GM12878 (cell line): Measurements from ENCODE around the gene MRRF. TPM values are rescaled to one million over a fixed set of nuclear protein-coding genes. Genes with fewer than 3 reads are reported as not detected.

Experiments used
- ATAC-seq: fragments of 200-7000 bp; cut with Tn5 transposase; 3 replicates; pipeline ENCODE4 v1.9.1; 2020; ENCODE audit warnings: mild to moderate bottlenecking, moderate library complexity
- BruUV-seq: library from RNA; stranded (reverse); fragments of 400-500 nt; replicated peaks from 2 replicates; lab custom pipeline; 2021; lab: Mats Ljungman, UMichigan
- CTCF ChIA-PET: fragments of 300-600 bp; sonication (Branson Sonifier 250); formaldehyde crosslinking; extraction: SDS; loops from one replicate; lab custom pipeline; 2021; ENCODE audit warnings: inconsistent platforms; lab: Yijun Ruan, JAX
- POLR2A ChIA-PET: fragments of 350-600 bp; formaldehyde crosslinking; extraction: SDS; loops from one replicate; lab custom pipeline; 2021; ENCODE audit warnings: inconsistent platforms; lab: Charles Lee
- RAD21 ChIA-PET: fragments of 300-600 bp; sonication (Branson Sonifier 250); formaldehyde crosslinking; loops from one replicate; lab custom pipeline; 2023; ENCODE audit warnings: antibody characterized with exemption; ENCODE audit not compliant: unreplicated experiment; lab: Charles Lee
- SMC1A ChIA-PET: fragments of 300-600 bp; sonication (Branson Sonifier 250); formaldehyde crosslinking; loops from one replicate; lab custom pipeline; 2023; ENCODE audit not compliant: unreplicated experiment, uncharacterized antibody; lab: Charles Lee
- DNase-seq: peaks from one replicate; pipeline ENCODE4 v3.0.0-alpha.2; 2011; ENCODE audit warnings: low read depth, low spot score
- FAIRE-seq: peaks from 3 replicates; lab custom pipeline; 2011; peaks lifted over from hg19 to GRCh38; lab: Jason Lieb, UNC
- H2AFZ ChIP-seq: 2 replicates; pipeline ENCODE4 v1.6.0; 2011; ENCODE audit warnings: low read depth, low read length, control low read depth; ENCODE audit not compliant: control insufficient read depth
- H3K27ac ChIP-seq: 2 replicates; pipeline ENCODE4 v1.5.1; 2011; ENCODE audit warnings: control low read depth; ENCODE audit not compliant: control insufficient read depth, insufficient read depth
- H3K27me3 ChIP-seq, 2 experiments: replicated peaks in 1 of 2; 2 replicates each; pipeline versions ENCODE4 v1.6.0 to v1.6.1; 2011; ENCODE audit warnings: low read length in 1 of 2; ENCODE audit not compliant: control insufficient read depth in 2 of 2, insufficient read depth in 2 of 2
- H3K36me3 ChIP-seq, 2 experiments: 2 replicates each; pipeline ENCODE4 v1.5.1; 2011; ENCODE audit warnings: low read length in 1 of 2; ENCODE audit not compliant: control insufficient read depth in 2 of 2, insufficient read depth in 2 of 2
- H3K4me1 ChIP-seq: 2 replicates; pipeline ENCODE4 v1.6.1; 2011; ENCODE audit warnings: mild to moderate bottlenecking, low read length, moderate library complexity, mixed read lengths; ENCODE audit not compliant: control insufficient read depth, insufficient read depth
- H3K4me2 ChIP-seq: 2 replicates; pipeline ENCODE4 v1.6.0; 2011; ENCODE audit warnings: control low read depth; ENCODE audit not compliant: control insufficient read depth, insufficient read depth
- H3K4me3 ChIP-seq: fragments of 200-600 bp; sonication (generic); 2 replicates; pipeline ENCODE4 v1.5.1; 2016
- H3K79me2 ChIP-seq: 2 replicates; pipeline ENCODE4 v1.6.0; 2011; ENCODE audit warnings: low read length; ENCODE audit not compliant: control insufficient read depth, insufficient read depth
- H3K9ac ChIP-seq: 2 replicates; pipeline ENCODE4 v1.8.0; 2011; ENCODE audit warnings: low read length, control low read depth, mixed read lengths; ENCODE audit not compliant: control insufficient read depth, insufficient read depth
- H3K9me3 ChIP-seq: replicated peaks from 3 replicates; pipeline ENCODE4 v1.5.1; 2011; ENCODE audit warnings: mild to moderate bottlenecking, low read length; ENCODE audit not compliant: control insufficient read depth, insufficient read depth
- H4K20me1 ChIP-seq: 2 replicates; pipeline ENCODE4 v1.6.0; 2011; ENCODE audit not compliant: control insufficient read depth, insufficient read depth
- ASH2L ChIP-seq: fragments of 300-600, 200-600 bp; sonication (generic); IDR thresholded peaks from 2 replicates; pipeline ENCODE4 v1.6.1; 2017; ENCODE audit warnings: low read depth, mild to moderate bottlenecking, borderline replicate concordance
- EZH2 ChIP-seq: IDR thresholded peaks from 2 replicates; pipeline ENCODE4 v1.6.1; 2012; ENCODE audit warnings: low read depth, mild to moderate bottlenecking, control low read depth, inconsistent platforms, low read length, borderline replicate concordance; ENCODE audit not compliant: control insufficient read depth
- MXI1 ChIP-seq: fragments of 150-350 bp; IDR thresholded peaks from 2 replicates; pipeline ENCODE4 v1.6.1; 2011; ENCODE audit warnings: low read depth, mild to moderate bottlenecking, inconsistent platforms, low read length, improper control_type of control experiment
- PML ChIP-seq: IDR thresholded peaks from 2 replicates; pipeline ENCODE4 v1.6.1; 2012; ENCODE audit warnings: low read length, inconsistent platforms
- RFX5 ChIP-seq: IDR thresholded peaks from 2 replicates; pipeline ENCODE4 v1.6.1; 2011; ENCODE audit warnings: low read depth, low read length, improper control_type of control experiment
- SREBF2 ChIP-seq: IDR thresholded peaks from 2 replicates; pipeline ENCODE4 v1.6.1; 2012; ENCODE audit warnings: mild to moderate bottlenecking, low read length
- SUPT20H ChIP-seq: IDR thresholded peaks from 2 replicates; pipeline ENCODE4 v1.6.1; 2011; ENCODE audit warnings: low read depth, mild to moderate bottlenecking, low read length, moderate library complexity, borderline replicate concordance; ENCODE audit not compliant: control insufficient read depth
- WGBS: methylation state at CpG from one replicate; pipeline ENCODE4 v1.1.6; 2016; ENCODE audit warnings: low lambda C conversion rate; ENCODE audit not compliant: insufficient replicate concordance, insufficient coverage; ENCODE audit errors: missing lambda C conversion rate; 5-methylcytosine and 5-hydroxymethylcytosine counted together
- in situ Hi-C: fragments of 300-500 bp; cut with MboI; formaldehyde crosslinking; loops from 9 replicates; pipeline ENCODE4 v1.14.3; 2018; ENCODE audit warnings: mixed read lengths
- intact Hi-C: fragments of 100-400 bp; cut with micrococcal nuclease; formaldehyde crosslinking; loops from one replicate; pipeline ENCODE4 v1.14.2; 2022; ENCODE audit not compliant: unreplicated experiment
- polyA plus RNA-seq, 11 experiments: library from polyadenylated mRNA; depleted of rRNA in 4 of 11; unstranded in 6 of 11; stranded (reverse) in 5 of 11; fragments of >200 nt; fragmentation: Nextera tagmentation in 4 of 11; fragmentation: Illumina TruSeq in 1 of 11; extraction: Ambion mirVana in 4 of 11; extraction: Trizol in 1 of 11; gene quantifications; 1 replicate in 1 of 11; 2 replicates in 10 of 11; pipeline versions ENCODE4 v1.2.1 to v1.2.3, GENCODE V29; 2011 to 2016; ENCODE audit warnings: inconsistent platforms in 2 of 11, missing spikeins in 2 of 11, low read depth in 1 of 11
- total RNA-seq, 4 experiments: library from RNA; depleted of rRNA in 3 of 4; stranded (reverse); fragments of >200 nt in 3 of 4; fragmentation: Illumina TruSeq in 1 of 4; extraction: Trizol in 1 of 4; gene quantifications; 2 replicates each; pipeline versions ENCODE4 v1.2.1 to v1.2.3, GENCODE V29; 2013 to 2021

Gene MRRF
- total and polyA plus RNA-seq, 10 of the 15 experiments (the other 5 are each of a cell fraction or from before 2014, with no cell fraction given) = 64.8 to 112 (median 76.4) TPM

DNA sequence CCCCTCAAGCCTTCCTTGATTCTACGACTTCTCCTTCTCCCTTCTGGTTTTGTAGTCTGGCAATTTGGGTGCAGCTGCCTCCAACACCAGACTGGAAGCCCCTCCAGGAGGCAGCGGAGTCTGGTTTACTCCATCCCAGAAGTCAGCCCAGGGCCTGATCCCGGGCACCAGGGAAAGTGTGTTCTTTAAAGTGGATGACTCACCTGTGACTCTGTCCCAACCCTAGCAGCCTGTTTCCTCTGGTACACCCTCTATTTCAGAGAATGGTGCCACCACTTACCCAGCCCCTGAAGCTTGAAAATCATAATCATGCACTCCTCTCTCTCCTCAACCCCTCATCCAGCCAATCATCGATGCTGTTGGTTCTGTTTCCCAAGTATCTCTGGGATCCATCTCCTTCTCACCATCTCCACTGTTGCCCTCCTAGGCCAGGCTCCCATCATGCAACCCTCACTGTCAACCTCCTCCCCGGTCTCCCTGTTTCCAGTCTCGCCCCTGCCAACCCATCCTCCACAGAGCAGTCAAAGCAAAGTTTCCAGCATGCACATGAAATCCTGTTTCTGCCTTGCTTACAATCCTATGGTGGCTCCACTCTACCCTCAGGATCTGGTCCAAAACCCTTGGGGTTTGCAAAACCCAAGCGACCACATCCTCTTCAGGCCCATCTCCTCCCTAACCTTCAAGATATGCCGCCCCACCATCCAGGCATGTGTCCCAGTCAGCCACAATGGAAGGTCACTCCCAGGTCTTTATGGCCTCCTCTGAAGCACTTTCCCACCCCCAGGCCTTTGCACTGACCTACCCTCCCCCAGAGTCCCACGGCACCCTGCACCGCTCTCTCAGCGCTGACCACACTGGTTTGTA, 46.4 kb upstream of the MRRF start:
- ATAC-seq = no peak
- POLR2A ChIA-PET = no interaction called here

DNA sequence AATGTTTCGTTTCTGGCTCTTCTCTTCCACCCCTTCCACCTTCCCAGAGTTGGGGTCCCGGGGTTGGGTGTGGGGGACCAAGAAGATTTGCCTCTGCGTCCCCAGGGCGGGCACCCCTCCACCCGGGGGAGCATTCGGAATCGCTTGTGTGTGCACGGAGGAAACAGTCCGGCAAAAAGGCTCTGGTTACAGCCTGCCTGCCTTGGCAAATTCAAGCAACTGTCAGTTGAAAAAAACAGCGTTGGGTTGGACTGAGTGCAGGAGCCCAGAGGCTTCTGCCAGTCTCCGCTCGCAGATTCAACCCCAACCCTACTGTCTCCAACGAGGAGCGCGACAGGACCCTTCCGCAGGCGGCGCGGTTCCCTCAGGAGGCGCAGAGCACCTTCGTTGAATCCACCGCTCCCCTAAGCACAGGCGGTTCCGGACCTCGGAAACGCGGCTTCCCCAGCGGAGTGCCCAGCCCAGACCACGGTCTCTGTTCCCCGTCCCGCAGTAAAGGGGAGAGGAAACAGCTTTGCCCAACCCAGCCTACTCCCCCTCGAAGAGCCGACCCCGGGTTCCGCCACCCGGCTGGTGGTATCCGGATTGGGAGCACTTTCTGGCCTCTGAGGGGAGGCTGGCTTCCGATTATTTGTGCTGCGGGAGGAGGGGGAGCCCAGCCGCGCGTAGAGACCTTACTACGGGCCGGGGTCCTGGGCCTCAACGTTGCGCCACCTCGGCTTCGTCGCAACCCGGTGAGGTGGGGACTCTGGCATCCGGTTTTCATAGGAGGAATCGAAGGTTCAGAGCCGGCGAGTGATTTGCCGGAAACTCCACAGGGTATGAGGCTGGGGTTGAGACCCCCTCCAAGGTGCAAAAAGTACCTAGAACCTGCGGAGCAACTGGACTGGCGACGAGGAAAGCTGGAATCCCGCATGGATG, 45.5 kb upstream of the MRRF start:
- ChIA-PET CTCF (no interaction called here), POLR2A (no interaction called here), RAD21 (no interaction called here), SMC1A (no interaction called here)
- BruUV-seq = no TSS peak
- in situ Hi-C loops (no loop called here), intact Hi-C loops (no loop called here)
- H3K9ac ChIP-seq = no peak overlapping the region
- no peak for FAIRE-seq
- DNase-seq = no peak
- peak overlapping the region; percentile 58; the same call in 1 of the 2 replicates for H3K4me2 ChIP-seq
- TF ChIP-seq EZH2 (0 out of 2 replicates have a peak, but pooled peaks have one; percentile 82), SUPT20H (no peak), MXI1 (no peak), ASH2L (no peak)
- no peak overlapping the region for H2AFZ ChIP-seq
- ATAC-seq = no peak; the same call in 2 of the 3 replicates
- peaks cover 18 to 28% of the 10 kb centered on the region in 2 experiments for H3K27me3 ChIP-seq
- H3K4me1 ChIP-seq = no peaks in the 10 kb centered on the region
- H3K27ac ChIP-seq = no peak overlapping the region
- H4K20me1 ChIP-seq = 0 out of 2 replicates have a peak, but pooled peaks cover 3% of the 10 kb centered on the region
- no peaks in the 10 kb centered on the region; the same call in 2 of the 3 replicates for H3K9me3 ChIP-seq
- H3K36me3 ChIP-seq = no peaks in the 10 kb centered on the region
- H3K4me3 ChIP-seq = no peak overlapping the region
- no peaks in the 10 kb centered on the region for H3K79me2 ChIP-seq
- WGBS = 5% methylated on average over 59 of the region's 59 CpGs

More for the DNA sequence above, 46.4 kb upstream of the MRRF start:
- ChIA-PET RAD21 (no interaction called here), CTCF (no interaction called here), SMC1A (no interaction called here)
- 0 out of 2 replicates have a peak, but pooled peaks cover 3% of the 10 kb centered on the region for H4K20me1 ChIP-seq
- intact Hi-C loops (no loop called here), in situ Hi-C loops (no loop called here)
- no peaks in the 10 kb centered on the region for H3K4me1 ChIP-seq
- no peak overlapping the region for H3K4me2 ChIP-seq
- peaks cover 18 to 29% of the 10 kb centered on the region in 2 experiments for H3K27me3 ChIP-seq
- no peak overlapping the region for H3K4me3 ChIP-seq
- H3K36me3 ChIP-seq = no peaks in the 10 kb centered on the region
- DNase-seq (no peak), FAIRE-seq (no peak)
- no peaks in the 10 kb centered on the region for H3K79me2 ChIP-seq
- H3K9ac ChIP-seq = no peak overlapping the region
- H3K9me3 ChIP-seq = no peaks in the 10 kb centered on the region; the same call in 2 of the 3 replicates
- no peak overlapping the region for H3K27ac ChIP-seq
- 41% methylated on average over 11 of the region's 11 CpGs for WGBS
- no TSS peak for BruUV-seq
- TF ChIP-seq SREBF2 = no peak
- TF ChIP-seq RFX5 = no peak
- TF ChIP-seq PML = no peak
- TF ChIP-seq, all 136 proteins: peak for 0
- H2AFZ ChIP-seq = no peak overlapping the region
